Stimulated activated CD8-positive, alpha-beta memory T cell treated with anti-CD3 and anti-CD28 coated beads, Interleukin-12 subunit alpha, Interleukin-12 subunit beta, amount 100 ng/mL, for 24 hours (primary cell): ENCODE data around the gene NOP10.

Experiments used
- DNase-seq: peaks from one replicate; pipeline ENCODE4 v3.0.0-alpha.2; 2020; ENCODE audit errors: extremely low read depth

Gene NOP10

DNA sequence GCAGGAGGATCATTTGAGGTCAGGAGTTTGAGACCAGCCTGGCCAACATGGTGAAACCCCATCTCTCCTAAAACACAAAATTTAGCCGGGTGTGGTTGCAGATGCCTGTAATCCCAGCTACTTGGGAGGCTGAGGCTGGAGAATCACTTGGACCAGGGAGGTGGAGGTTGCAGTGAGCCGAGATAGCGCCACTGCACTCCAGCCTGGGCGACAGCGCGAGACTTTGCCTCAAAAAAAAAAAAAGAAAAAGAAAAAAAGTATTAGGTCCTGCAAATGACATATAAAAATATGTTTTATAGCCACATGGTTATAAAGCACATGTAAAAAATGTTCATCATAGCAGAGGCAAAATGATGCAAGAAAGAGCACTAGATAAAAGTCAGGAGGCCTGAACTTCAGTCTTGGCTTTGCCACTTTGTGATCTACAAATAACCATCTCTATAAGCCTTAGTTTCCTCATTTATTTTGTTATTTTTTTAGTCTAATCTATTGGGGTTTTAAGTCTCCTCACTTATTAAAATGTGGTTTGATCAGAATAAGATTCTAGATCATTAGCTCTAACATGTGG lies 10.3 kb downstream of the NOP10 start:
- DNase-seq = no peak

DNA sequence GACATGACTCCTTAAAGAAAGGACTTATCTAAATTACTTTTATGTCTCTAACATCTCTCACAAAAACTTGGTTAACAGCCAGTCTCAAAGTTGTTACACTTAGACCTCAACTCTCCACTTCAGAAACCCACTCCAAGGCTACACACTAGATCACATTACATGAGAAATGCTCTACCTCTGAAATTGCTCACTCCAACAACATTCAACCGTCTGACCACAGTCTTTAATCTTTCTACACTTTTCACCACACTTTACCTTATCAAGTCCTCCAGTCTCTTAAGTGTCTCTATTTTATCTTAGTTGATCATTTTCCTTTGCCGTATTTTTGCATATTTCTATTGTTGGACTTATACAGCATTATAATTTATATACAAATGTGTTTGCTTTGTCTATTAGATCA lies 11.1 kb downstream of the NOP10 start:
- no peak for DNase-seq

DNA sequence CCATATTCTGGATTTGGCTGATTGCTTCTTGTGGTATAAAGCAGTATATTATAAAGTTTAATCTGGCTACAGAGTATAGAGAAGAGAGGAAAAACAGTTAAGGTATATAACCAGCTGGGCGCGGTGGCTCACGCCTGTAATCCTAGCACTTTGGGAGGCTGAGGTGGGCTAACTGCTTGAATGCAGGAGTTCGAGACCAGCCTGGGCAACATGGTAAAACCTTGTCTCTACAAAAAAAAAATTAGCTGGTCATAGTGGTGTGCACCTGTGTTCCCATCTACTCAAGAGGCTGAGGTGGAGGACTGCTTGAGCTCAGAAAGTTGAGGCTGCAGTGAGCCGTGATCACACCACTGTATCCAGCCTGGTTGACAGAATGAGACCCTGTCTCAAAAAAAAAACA lies 12.7 kb downstream of the NOP10 start:
- DNase-seq = no peak

DNA sequence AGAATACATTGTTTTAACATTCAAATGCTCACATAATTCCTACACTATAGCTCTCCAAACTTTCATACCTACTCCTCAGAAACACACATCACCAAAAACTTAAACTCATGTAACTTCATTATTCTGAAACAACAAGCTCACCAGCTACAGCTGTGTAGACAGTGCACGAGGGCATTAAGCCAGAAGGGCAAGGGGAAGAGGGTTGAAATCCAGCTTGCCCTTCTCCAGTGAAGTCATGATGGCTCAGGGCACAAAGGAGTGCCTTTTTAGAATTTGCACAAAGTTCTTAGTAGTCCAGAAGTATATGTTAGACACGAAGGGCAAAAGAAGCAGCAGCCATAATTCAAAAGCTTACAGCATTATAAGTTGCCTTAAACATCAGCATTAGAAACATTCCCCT lies 13.9 kb downstream of the NOP10 start:
- no peak for DNase-seq

DNA sequence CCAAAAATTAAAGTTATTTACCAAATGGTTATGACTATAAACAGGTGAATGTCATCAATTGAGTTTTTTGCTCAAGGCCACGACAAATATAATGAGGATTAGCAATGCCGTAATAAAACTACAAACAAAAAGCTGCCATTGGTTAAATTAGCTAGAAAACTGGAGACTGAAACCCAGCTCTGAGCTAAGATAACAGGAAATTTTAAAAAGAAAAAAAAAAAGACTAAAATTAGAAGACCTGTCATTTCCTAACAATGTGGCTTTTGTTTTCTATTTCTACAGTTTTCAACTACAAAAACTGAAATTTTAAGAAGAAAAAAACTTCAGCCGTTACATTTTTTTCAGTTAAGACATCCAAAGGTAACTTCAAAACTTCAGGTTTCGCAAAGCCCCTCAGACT lies 15.0 kb downstream of the NOP10 start:
- no peak for DNase-seq

DNA sequence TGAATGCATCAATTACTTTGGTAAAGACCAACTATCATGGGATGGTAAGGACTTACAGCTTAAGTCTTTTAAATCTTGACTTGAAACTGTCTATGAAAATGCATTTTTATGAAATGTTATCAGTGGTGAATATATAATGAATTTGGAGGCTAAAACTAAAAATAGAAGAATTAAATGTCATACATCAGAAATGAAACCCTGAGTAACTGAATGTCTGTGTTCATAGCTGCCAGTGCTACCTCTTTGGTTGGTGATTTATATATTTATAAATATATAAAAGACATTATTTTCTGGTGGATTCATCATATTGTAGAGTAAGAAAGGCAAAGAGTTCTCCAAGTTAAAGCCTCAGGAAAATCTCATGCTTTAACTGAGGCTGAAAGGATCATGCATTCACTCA lies 17.6 kb downstream of the NOP10 start:
- no peak for DNase-seq

DNA sequence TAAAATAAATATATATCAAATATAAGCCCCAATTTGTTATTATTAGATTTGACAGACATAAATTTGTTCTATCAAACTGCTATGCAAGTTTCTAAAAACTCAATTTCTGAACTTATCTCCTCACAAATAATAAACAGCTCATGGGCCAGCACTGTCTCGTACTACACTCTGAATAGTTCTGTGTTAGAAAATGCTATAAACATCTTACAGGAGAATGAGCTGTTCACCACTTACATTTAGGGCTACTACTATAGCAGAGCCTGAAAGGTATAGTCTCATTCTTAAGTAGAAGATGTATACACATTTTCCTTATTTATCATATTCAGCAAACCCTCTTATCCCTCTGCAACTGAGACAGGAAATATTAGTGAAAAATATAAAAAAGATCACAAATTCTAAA lies 18.0 kb downstream of the NOP10 start:
- no peak for DNase-seq

DNA sequence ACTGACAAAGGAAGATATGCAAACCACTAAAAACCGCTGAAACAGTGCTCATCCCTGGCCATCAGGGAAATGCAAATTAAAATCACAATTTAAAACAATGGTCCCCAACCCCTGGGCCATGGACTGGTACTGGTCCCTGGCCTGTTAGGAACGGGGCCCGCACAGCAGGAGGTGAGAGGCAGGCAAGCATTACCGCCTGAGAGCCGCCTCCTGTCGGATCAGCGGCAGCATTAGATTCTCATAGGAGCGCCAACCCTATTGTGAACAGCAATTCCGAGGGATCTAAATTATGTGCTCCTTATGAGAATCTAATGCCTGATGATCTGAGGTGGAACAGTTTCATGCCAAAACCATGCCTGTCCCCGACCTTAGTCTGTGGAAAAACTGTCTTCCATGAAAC lies 19.7 kb downstream of the NOP10 start:
- no peak for DNase-seq

DNA sequence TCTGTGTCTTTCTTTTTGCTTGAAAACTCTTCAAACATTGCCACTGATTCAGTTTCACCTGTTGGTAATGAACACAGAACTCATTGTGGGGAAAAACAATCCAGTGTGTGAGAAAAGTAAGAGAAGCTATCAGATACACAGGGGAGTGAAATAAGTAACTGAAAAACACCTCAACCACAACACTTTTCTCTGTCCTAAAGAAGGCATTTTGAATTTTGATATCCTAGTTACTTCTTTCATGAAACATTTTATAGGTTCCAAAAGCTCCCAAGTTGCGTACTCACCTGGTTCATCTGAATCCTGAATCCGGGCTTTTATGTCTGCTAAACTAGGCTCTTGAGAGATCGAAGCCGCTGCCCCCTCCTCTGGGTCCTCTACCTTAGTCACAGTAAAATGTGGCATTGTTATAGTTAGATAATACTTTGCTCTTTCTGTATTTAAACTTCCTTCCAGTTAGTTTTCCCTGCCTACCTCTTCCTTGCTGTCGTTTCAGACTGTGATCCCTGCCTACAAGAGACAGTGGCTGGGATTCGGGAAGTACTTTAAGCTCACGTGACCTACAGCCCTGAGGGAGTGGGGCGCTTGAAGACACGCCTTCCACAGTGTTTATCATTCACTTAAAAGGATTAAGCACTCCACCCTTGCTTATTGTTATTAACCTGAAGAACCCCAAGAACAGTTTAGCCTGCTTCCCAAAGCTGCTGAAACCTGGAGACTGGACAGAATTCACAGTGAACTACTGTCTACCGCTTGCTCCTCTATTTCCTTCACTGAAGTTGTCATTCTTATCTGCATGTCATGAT lies 24.5 kb downstream of the NOP10 start:
- no peak for DNase-seq

DNA sequence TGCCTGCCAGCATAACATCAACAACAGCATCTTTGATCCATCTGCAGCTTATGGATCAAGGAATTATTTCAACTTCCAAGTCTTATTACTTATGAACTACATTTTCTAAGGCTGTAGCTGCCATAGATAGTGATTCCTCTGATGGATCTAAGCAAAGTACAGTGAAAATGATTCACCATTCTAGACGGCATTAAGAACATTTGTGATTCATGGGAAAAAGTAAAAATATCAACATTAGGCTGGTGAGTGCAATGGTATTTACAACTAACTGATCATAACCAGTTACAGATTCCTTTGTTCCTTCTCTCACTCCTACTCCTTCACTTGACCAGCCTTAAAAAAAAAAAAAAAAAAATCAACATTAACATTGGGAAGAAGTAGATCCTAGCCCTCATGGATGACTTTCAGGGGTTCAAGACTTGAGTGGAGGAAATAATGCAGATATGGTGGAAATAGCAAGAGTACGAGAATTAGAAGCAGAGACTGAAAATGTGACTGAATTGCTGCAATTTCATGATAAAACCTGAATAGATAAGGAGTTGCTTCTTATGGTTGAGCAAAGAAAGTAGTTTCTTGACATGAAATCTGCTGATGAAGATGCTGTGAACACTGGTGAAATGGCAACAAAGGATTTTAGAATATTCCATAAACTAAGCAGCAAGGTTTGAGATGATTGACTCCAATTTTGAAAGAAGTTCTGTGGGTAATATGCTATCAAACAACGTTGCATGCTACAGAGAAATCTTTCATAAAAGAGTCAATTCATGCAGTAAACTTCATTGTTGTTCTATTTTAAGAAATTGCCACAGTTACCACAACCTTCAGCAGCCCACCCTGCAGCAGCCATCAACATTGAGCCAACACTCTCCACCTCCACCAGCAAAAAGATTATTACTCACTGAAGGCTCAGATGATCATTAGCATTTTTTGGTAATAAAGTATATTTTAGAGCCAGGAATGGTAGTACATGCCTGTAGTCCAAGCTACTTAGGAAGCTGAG lies 28.1 kb downstream of the NOP10 start:
- DNase-seq = no peak

DNA sequence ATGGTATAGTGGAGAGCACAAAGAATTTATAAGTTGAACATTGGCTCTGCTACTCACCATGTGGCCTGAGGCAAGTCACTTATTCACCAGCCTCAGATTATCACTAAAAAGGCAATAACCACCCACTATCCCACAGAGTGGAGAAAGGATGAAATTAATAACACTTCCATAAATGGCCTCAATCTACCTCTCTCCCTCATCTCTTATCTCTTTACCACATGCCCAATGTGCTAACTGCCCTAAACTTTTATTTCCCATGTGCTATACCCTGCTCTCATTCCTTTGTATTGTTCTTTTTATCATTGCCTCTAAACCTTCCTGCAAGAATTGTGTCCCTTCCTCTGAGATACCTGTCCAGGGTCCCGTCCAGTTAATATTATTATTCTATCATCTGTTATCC lies 31.4 kb downstream of the NOP10 start:
- no peak for DNase-seq

DNA sequence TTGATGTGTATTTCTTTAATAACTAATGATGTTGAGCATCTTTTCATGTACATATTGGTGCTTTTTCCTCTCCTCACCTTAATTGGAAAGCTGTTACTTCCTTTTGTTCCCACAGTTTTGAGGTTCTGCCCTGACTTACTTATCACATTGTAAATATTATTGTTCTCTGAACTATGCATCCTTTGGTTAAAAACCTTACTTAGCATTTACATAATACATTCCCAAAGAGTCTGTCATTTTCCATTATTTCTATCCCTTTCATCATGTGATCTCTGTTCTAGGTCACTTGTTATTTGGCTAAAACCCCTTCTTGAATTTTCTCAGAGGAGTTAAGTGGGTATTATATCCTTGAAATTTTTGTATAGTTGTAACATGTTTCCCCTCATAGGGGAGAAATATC lies 38.3 kb downstream of the NOP10 start:
- no peak for DNase-seq

DNA sequence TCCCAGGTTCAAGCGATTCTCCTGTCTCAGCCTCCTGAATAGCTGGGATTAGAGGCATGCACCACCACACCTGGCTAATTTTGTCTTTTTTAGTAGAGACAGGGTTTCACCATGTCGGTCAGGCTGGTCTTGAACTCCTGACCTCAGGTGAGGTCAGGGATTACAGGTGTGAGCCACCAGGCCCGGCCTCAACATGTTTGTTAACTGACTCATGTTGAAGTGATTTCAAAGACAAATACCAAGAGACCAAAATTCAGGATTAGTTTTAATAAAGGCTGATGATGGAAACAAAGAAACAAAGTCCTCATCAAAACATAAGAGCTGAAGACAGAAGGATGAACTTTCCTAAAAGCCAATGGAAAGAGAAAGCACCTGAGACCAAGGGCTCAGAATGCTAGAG lies 41.9 kb downstream of the NOP10 start:
- no peak for DNase-seq

DNA sequence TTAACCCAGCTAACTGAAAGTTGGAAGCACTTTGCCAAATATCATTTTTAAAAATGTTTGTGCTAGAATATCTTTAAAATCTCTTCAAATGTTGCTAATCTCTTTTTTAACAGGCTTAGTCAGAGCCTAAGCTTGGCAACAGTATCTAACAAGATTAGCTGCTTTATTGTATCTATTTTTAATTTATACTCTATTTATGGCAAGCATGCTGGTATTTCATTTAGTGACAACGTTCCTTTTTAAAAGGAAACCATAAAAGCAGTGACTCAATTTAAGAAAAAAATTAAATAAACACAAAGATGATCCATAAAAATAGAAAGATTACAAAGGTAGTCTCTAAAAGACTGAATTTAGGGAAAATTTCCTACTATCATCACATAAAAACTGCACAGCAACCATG lies 45.9 kb downstream of the NOP10 start:
- no peak for DNase-seq

DNA sequence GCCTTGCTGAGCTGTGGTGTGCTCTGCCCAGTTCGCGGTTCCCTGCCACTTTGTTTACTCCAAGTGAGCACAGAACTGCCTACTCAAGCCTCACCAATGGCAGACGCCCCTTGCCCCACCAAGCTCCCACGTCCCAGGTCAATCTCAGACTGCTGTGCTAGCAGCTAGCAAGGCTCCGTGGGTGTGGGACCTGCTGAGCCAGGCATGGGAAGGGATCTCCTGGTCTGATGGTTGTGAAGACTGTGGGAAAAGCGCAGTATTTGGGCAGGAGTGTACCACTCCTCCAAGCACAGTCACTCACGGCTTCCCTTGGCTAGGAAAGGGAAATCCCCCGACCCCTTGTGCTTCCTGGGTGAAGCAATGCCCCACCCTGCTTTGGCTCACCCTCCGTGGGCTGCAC lies 50.3 kb downstream of the NOP10 start:
- DNase-seq = no peak
